K562 (cell line): Measurements from ENCODE around the gene SALL2. TPM values are rescaled to one million over a fixed set of nuclear protein-coding genes. Genes with fewer than 3 reads are reported as not detected.

Source experiments
- ATAC-seq: fragments of 200-7000 bp; cut with Tn5 transposase; 3 replicates; pipeline ENCODE4 v1.9.1; 2020; ENCODE audit warnings: moderate library complexity
- BruUV-seq: library from RNA; stranded (reverse); fragments of 400-500 nt; replicated peaks from 2 replicates; lab custom pipeline; 2021; lab: Mats Ljungman, UMichigan
- CTCF ChIA-PET: fragments of 300-600 bp; formaldehyde crosslinking; extraction: SDS; loops from one replicate; lab custom pipeline; 2021; ENCODE audit warnings: low intra/inter-chr PET ratio; lab: Yijun Ruan, JAX
- POLR2A ChIA-PET: fragments of 300-600, 350-650 bp; sonication (Branson Sonifier 250); formaldehyde crosslinking; extraction: SDS; loops from one replicate; lab custom pipeline; 2021; ENCODE audit warnings: antibody characterized with exemption, inconsistent platforms; lab: Yijun Ruan, JAX
- DNase-seq, 4 experiments: peaks; one replicate each; pipeline versions ENCODE4 v3.0.0 to v3.0.0-alpha.2; 2011 to 2018; ENCODE audit warnings: low spot score in 3 of 4, mixed read lengths in 3 of 4; ENCODE audit errors: extremely low read depth in 1 of 4
- FAIRE-seq: peaks from 2 replicates; lab custom pipeline; 2011; peaks lifted over from hg19 to GRCh38; lab: Jason Lieb, UNC
- H2AFZ ChIP-seq: 2 replicates; pipeline ENCODE4 v1.6.0; 2011; ENCODE audit warnings: low read depth, low read length, control low read depth, inconsistent platforms
- H3K27ac ChIP-seq: fragments of 200-600 bp; 3 replicates; pipeline ENCODE4 v1.8.0; 2011; ENCODE audit warnings: low read depth, mild to moderate bottlenecking, control low read depth, inconsistent platforms, low read length, moderate library complexity, mixed read lengths; ENCODE audit errors: extremely low read depth
- H3K27me3 ChIP-seq, 2 experiments: fragments of 300-600 bp in 1 of 2; 2 replicates in 1 of 2; 3 replicates in 1 of 2; pipeline versions ENCODE4 v1.6.0 to v1.8.0; 2011; ENCODE audit warnings: inconsistent platforms in 2 of 2, low read length in 2 of 2, mild to moderate bottlenecking in 1 of 2, mixed read lengths in 1 of 2, moderate library complexity in 1 of 2; ENCODE audit not compliant: control insufficient read depth in 2 of 2, insufficient read depth in 2 of 2
- H3K36me3 ChIP-seq: fragments of 300-600 bp; 3 replicates; pipeline ENCODE4 v1.8.0; 2011; ENCODE audit warnings: mild to moderate bottlenecking, low read length, inconsistent platforms; ENCODE audit not compliant: control insufficient read depth, insufficient read depth
- H3K4me1 ChIP-seq, 2 experiments: fragments of 200-600 bp in 1 of 2; replicated peaks in 1 of 2; 2 replicates in 1 of 2; 3 replicates in 1 of 2; pipeline versions ENCODE4 v1.5.1 to v1.8.0; 2011; ENCODE audit warnings: inconsistent platforms in 2 of 2, low read length in 2 of 2, mild to moderate bottlenecking in 1 of 2, mixed read lengths in 1 of 2, moderate library complexity in 1 of 2; ENCODE audit not compliant: control insufficient read depth in 2 of 2, insufficient read depth in 2 of 2
- H3K4me2 ChIP-seq: 2 replicates; pipeline ENCODE4 v1.6.1; 2011; ENCODE audit warnings: low read length, control low read depth, inconsistent platforms, mixed read lengths; ENCODE audit not compliant: insufficient read depth
- H3K4me3 ChIP-seq: fragments of 200-600 bp; sonication (generic), shearing (Covaris generic); 2 replicates; pipeline ENCODE4 v1.5.1; 2016; ENCODE audit warnings: control low read depth, inconsistent platforms
- H3K79me2 ChIP-seq: fragments of 200-600 bp; 3 replicates; pipeline ENCODE4 v1.8.0; 2011; ENCODE audit warnings: low read length, inconsistent platforms; ENCODE audit not compliant: control insufficient read depth, insufficient read depth
- H3K9ac ChIP-seq, 2 experiments: 2 replicates each; pipeline versions ENCODE4 v1.6.0 to v1.6.1; 2011; ENCODE audit warnings: low read depth in 2 of 2, low read length in 2 of 2, control low read depth in 1 of 2, inconsistent platforms in 1 of 2, mild to moderate bottlenecking in 1 of 2, mixed read lengths in 1 of 2; ENCODE audit not compliant: insufficient read depth in 1 of 2
- H3K9me1 ChIP-seq: one replicate; pipeline ENCODE4 v1.6.0; 2011; ENCODE audit warnings: inconsistent platforms, mild to moderate bottlenecking, low read length, moderate library complexity; ENCODE audit not compliant: control insufficient read depth, insufficient read depth
- H3K9me3 ChIP-seq: replicated peaks from 2 replicates; pipeline ENCODE4 v1.5.1; 2011; ENCODE audit warnings: low read depth, low read length, inconsistent platforms; ENCODE audit not compliant: control insufficient read depth, insufficient read depth
- H4K20me1 ChIP-seq: replicated peaks from 2 replicates; pipeline ENCODE4 v1.6.1; 2011; ENCODE audit warnings: low read length, inconsistent platforms, mixed read lengths; ENCODE audit not compliant: control insufficient read depth, insufficient read depth
- CSDE1 ChIP-seq, 2 experiments: fragments of 450-650 bp; IDR thresholded peaks; 2 replicates each; pipeline ENCODE4 v1.6.1; 2016; ENCODE audit warnings: mild to moderate bottlenecking in 1 of 2
- GATAD2A ChIP-seq: fragments of 450-650 bp; IDR thresholded peaks from 2 replicates; pipeline ENCODE4 v1.6.1; 2017
- NFE2 ChIP-seq: IDR thresholded peaks from 2 replicates; pipeline ENCODE4 v1.6.1; 2014; ENCODE audit warnings: antibody characterized with exemption, low read depth
- RBM14 ChIP-seq: fragments of 200-400 bp; formaldehyde crosslinking; IDR thresholded peaks from 2 replicates; pipeline ENCODE4 v1.6.1; 2018; ENCODE audit warnings: low read depth, mild to moderate bottlenecking, low read length, moderate library complexity, borderline replicate concordance; ENCODE audit not compliant: insufficient read depth
- RBM15 ChIP-seq: fragments of 200-400 bp; formaldehyde crosslinking; IDR thresholded peaks from 2 replicates; pipeline ENCODE4 v1.6.1; 2018; ENCODE audit warnings: mild to moderate bottlenecking, low read length, moderate library complexity; ENCODE audit not compliant: insufficient read depth
- SETDB1 ChIP-seq: IDR thresholded peaks from one replicate; pipeline ENCODE4 v1.6.1; 2012; ENCODE audit warnings: low read length, control low read depth, inconsistent platforms
- ZFP36 ChIP-seq: fragments of 150-350 bp; IDR thresholded peaks from 2 replicates; pipeline ENCODE4 v1.6.1; 2018; ENCODE audit warnings: low read length, low read depth; ENCODE audit not compliant: partially characterized antibody
- WGBS: fragments of 100-300 bp; shearing (Covaris generic); methylation state at CpG from one replicate; pipeline ENCODE4 v1.1.6; 2016; ENCODE audit warnings: low coverage, mixed read lengths; ENCODE audit not compliant: insufficient coverage; ENCODE audit errors: missing lambda C conversion rate; 5-methylcytosine and 5-hydroxymethylcytosine counted together
- in situ Hi-C: fragments of 300-500 bp; cut with MboI; formaldehyde crosslinking; loops from 4 replicates; pipeline ENCODE4 v1.15.0; 2018; ENCODE audit warnings: inconsistent platforms, mixed read lengths
- intact Hi-C: fragments of 100-400 bp; cut with micrococcal nuclease; formaldehyde crosslinking; loops from 2 replicates; pipeline ENCODE4 v1.14.2; 2022
- polyA plus RNA-seq, 8 experiments: library from polyadenylated mRNA; depleted of rRNA in 4 of 8; stranded (reverse) in 5 of 8; unstranded in 3 of 8; fragments of >200 nt; fragmentation: Nextera tagmentation in 2 of 8; fragmentation: Illumina TruSeq in 1 of 8; extraction: Ambion mirVana in 2 of 8; extraction: Trizol in 1 of 8; gene quantifications; 2 replicates each; pipeline versions ENCODE4 v1.2.1 to v1.2.3, GENCODE V29; 2011 to 2014; ENCODE audit warnings: inconsistent platforms in 1 of 8, missing spikeins in 1 of 8
- total RNA-seq, 7 experiments: library from RNA; depleted of rRNA in 6 of 7; stranded (reverse); fragments of >200 nt in 6 of 7; fragmentation: Illumina TruSeq in 2 of 7; extraction: Trizol in 2 of 7; gene quantifications; 2 replicates each; pipeline versions ENCODE4 v1.2.1 to v1.2.3, GENCODE V29; 2011 to 2021; ENCODE audit warnings: low replicate concordance in 1 of 7
- TF ChIP-seq, protein P1 (sequence below): fragments of 150-350 bp; IDR thresholded peaks from 2 replicates; pipeline ENCODE4 v1.6.1; 2014; ENCODE audit warnings: low read depth, mild to moderate bottlenecking, low read length, borderline replicate concordance
- TF ChIP-seq, protein P2 (sequence below), 2 experiments: fragments of 450-650 bp; conservative IDR thresholded peaks; 2 replicates each; pipeline ENCODE4 v1.6.1; 2017; ENCODE audit warnings: mild to moderate bottlenecking in 2 of 2, moderate library complexity in 2 of 2
- TF ChIP-seq, protein P3 (sequence below): fragments of 450-650 bp; IDR thresholded peaks from 2 replicates; pipeline ENCODE4 v1.6.1; 2016; ENCODE audit warnings: mild to moderate bottlenecking

SALL2 gene
- total and polyA plus RNA-seq, 9 of the 15 experiments (the other 6 are each of a cell fraction or from before 2014, with no cell fraction given), result 6.6 to 30.4 (median 12.9) TPM

DNA sequence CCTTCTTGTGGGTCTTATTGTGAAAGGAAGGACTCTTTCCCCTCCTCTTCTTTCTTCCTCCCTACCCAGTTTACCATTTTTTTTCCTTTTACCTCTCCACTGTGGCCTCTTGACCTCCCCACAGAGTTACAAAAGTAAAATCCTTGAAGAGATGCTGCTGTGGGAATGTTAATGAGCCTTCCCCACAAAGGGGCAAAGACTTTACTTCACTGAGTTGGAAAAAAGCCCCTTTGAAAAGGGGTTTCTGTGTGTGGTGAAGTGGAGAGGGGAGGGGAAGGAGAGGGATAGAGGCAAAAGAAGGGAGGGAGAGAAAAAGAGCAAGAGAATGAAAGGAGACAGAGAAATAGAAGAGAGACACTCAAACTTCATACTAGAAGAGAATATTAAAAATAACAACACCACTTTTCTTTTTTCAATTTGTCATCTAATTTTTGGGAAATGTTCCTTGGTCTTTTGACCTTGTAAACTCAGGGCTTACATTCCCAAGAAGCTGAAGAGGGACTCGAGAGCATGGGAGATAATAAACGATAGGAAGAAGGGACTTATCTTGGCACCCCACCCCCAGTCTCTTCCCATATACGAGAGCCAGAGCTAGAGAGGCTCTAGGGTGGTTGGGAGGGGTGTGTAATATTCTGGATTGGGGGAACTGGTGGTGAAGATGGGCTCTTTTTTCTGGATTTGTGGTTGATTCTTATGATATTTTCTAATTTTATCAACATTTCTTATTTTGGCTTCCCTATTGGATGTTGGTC lies 13.2 kb upstream of the SALL2 start (continued):
- TF ChIP-seq, protein P1, sequence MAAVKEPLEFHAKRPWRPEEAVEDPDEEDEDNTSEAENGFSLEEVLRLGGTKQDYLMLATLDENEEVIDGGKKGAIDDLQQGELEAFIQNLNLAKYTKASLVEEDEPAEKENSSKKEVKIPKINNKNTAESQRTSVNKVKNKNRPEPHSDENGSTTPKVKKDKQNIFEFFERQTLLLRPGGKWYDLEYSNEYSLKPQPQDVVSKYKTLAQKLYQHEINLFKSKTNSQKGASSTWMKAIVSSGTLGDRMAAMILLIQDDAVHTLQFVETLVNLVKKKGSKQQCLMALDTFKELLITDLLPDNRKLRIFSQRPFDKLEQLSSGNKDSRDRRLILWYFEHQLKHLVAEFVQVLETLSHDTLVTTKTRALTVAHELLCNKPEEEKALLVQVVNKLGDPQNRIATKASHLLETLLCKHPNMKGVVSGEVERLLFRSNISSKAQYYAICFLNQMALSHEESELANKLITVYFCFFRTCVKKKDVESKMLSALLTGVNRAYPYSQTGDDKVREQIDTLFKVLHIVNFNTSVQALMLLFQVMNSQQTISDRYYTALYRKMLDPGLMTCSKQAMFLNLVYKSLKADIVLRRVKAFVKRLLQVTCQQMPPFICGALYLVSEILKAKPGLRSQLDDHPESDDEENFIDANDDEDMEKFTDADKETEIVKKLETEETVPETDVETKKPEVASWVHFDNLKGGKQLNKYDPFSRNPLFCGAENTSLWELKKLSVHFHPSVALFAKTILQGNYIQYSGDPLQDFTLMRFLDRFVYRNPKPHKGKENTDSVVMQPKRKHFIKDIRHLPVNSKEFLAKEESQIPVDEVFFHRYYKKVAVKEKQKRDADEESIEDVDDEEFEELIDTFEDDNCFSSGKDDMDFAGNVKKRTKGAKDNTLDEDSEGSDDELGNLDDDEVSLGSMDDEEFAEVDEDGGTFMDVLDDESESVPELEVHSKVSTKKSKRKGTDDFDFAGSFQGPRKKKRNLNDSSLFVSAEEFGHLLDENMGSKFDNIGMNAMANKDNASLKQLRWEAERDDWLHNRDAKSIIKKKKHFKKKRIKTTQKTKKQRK, result no peak
- TF ChIP-seq, all 486 proteins: peak for 0

DNA sequence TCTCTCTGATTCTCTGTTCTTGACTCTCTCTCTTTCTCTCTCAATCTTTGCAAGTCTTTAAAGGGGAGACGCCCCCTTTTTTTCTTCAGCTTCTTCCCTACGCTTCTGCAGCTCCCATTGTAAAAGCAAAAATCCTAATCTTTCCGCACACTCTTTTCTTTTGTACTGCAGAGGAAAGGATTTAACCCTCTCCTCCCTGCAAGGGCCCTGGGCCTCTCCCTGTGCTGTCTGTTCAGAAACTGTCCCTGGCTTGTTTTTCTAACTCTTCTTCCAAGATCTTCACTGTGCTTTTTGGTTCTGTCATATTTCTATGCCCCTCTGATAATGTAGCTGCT lies 10.9 kb upstream of the SALL2 start:
- WGBS, result 20% methylated on average over 1 of the region's 3 CpGs
- no peaks in the 10 kb centered on the region for H3K79me2 ChIP-seq
- no peak overlapping the region for H3K4me3 ChIP-seq
- no peak overlapping the region for H3K27ac ChIP-seq
- 0 out of 2 replicates have a peak overlapping the region, but pooled peaks have one; percentile 18 for H3K4me2 ChIP-seq
- no peak overlapping the region; a peak in 1 of 4 replicates for H3K9ac ChIP-seq
- BruUV-seq, result no TSS peak
- in situ Hi-C loops, result no loop called here
- H3K9me3 ChIP-seq, result no peaks in the 10 kb centered on the region
- H3K4me1 ChIP-seq, result peaks cover 3 to 8% of the 10 kb centered on the region in 2 experiments; a peak in 4 of 5 replicates
- no peaks in the 10 kb centered on the region for H3K36me3 ChIP-seq
- no peak for ATAC-seq
- no peak for DNase-seq
- intact Hi-C loops, result no loop called here
- H2AFZ ChIP-seq, result 0 out of 2 replicates have a peak overlapping the region, but pooled peaks have one; percentile 40
- H3K9me1 ChIP-seq, result no peaks in the 10 kb centered on the region
- FAIRE-seq, result no peak
- H4K20me1 ChIP-seq, result no peaks in the 10 kb centered on the region
- H3K27me3 ChIP-seq, result no peaks in the 10 kb centered on the region
- POLR2A ChIA-PET, result interaction anchor here (0.5 to 1.8 kb wide), 3 partner anchors 8 to 155 kb away, joined by 3 to 4 read pairs (median 4); partner anchors contain the start of gene METTL3
- CTCF ChIA-PET, result no interaction called here
- TF ChIP-seq NFE2 (no peak), GATAD2A (no peak), SETDB1 (no peak), RBM15 (no peak), CSDE1 (IDR thresholded peaks at IDR 0.05) (no peak), ZFP36 (no peak), RBM14 (no peak)
- TF ChIP-seq, protein P2, sequence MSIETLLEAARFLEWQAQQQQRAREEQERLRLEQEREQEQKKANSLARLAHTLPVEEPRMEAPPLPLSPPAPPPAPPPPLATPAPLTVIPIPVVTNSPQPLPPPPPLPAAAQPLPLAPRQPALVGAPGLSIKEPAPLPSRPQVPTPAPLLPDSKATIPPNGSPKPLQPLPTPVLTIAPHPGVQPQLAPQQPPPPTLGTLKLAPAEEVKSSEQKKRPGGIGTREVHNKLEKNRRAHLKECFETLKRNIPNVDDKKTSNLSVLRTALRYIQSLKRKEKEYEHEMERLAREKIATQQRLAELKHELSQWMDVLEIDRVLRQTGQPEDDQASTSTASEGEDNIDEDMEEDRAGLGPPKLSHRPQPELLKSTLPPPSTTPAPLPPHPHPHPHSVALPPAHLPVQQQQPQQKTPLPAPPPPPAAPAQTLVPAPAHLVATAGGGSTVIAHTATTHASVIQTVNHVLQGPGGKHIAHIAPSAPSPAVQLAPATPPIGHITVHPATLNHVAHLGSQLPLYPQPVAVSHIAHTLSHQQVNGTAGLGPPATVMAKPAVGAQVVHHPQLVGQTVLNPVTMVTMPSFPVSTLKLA (conservative IDR thresholded peaks at IDR 0.05), result no peak
- TF ChIP-seq, protein P3, sequence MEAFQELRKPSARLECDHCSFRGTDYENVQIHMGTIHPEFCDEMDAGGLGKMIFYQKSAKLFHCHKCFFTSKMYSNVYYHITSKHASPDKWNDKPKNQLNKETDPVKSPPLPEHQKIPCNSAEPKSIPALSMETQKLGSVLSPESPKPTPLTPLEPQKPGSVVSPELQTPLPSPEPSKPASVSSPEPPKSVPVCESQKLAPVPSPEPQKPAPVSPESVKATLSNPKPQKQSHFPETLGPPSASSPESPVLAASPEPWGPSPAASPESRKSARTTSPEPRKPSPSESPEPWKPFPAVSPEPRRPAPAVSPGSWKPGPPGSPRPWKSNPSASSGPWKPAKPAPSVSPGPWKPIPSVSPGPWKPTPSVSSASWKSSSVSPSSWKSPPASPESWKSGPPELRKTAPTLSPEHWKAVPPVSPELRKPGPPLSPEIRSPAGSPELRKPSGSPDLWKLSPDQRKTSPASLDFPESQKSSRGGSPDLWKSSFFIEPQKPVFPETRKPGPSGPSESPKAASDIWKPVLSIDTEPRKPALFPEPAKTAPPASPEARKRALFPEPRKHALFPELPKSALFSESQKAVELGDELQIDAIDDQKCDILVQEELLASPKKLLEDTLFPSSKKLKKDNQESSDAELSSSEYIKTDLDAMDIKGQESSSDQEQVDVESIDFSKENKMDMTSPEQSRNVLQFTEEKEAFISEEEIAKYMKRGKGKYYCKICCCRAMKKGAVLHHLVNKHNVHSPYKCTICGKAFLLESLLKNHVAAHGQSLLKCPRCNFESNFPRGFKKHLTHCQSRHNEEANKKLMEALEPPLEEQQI, result no peak
